ENCODE measurements around the gene SEC14L2. TPM values are rescaled to one million over a fixed set of nuclear protein-coding genes. Genes with fewer than 3 reads are reported as not detected.

SEC14L2 gene
- total RNA-seq, 1 experiment from 2014 or later: 8.2 TPM

DNA sequence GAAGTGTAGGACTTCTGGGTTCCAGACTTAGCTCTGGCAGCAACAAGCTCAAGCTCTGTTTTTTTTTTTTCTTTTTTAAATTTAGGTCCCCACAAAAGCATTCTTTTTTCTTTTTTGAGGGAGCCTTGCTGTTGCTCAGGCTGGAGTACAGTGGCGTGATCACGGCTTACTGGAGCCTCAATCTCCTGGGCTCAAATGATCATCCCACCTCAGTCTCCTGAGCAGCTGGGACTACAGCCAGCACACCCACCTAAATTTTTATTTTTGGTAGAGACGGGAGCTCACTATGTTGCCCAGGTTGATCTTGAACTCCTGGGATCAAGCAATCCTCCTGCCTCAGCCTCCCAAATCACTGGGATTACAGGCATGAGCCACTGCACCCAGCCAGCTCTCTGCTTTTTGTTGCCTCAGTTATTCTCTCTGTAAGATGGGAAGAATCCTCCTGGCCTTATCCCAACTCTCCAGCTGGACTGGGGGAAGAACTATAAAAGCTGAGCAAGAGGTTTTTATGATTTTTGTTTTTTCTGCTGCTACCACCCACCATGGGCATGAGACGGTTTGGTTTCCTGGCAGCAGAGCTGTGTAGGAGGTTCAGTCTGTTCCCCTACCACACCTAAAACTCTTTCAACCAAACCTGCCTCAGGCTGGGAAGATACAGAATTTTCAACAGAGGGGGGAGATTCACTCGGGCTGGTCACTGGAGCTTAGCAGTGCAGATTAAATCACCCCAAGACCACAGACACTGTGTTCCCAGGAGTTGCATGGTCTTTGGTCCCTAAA lies 17.1 kb downstream of the SEC14L2 start:
- H3K4me1 ChIP-seq (ENCODE audit: insufficient read depth, low read length): no peaks in the 10 kb centered on the region
- Mint-ChIP-seq H3K4me1 (peaks cover 0 to 5% of the 10 kb centered on the region in 2 experiments; a peak in 1 of 4 replicates), H3K36me3 (ENCODE audit: insufficient read depth in 1 of 3, low read depth in 3 of 3) (peaks cover 13 to 68% (median 44%) of the 10 kb centered on the region in 3 experiments), H3K9me3 (no peaks in the 10 kb centered on the region), H3K27ac (no peak overlapping the region), H3K4me3 (no peak overlapping the region), H3K27me3 (ENCODE audit: low read depth) (no peaks in the 10 kb centered on the region)
- H2BK5ac ChIP-seq (ENCODE audit: insufficient read length, low read length): no peak overlapping the region
- no peak overlapping the region for H2AK5ac ChIP-seq (ENCODE audit: insufficient read length, low read length)
- no peak overlapping the region for H3K56ac ChIP-seq (ENCODE audit: insufficient read length, low read depth, low read length)
- H3T11ph ChIP-seq (ENCODE audit: low read length): no peak overlapping the region
- H3K4me2 ChIP-seq (ENCODE audit: insufficient read depth, insufficient read length, low read length): no peak overlapping the region
- no peak overlapping the region for H3K18ac ChIP-seq (ENCODE audit: insufficient read length, low read depth, low read length)
- WGBS (ENCODE audit: extremely low coverage, insufficient read length, low lambda C conversion rate): no CpG with 5 or more reads among the region's 5 CpGs
- no peak overlapping the region for H3K23ac ChIP-seq (ENCODE audit: insufficient read length, low read depth, low read length)
- H3K23me2 ChIP-seq (ENCODE audit: insufficient read length, low read depth, low read length, poor library complexity, severe bottlenecking): no peaks in the 10 kb centered on the region
- H4K5ac ChIP-seq (ENCODE audit: insufficient read length, low read depth, low read length): no peak overlapping the region
- no peak overlapping the region for H3K27ac ChIP-seq (ENCODE audit: insufficient read length, low read depth, low read length)
- TF ChIP-seq CTCF (conservative IDR thresholded peaks at IDR 0.05): no peak
- H3K9ac ChIP-seq (ENCODE audit: extremely low read depth, insufficient read length, low read length): no peak overlapping the region
- no peaks in the 10 kb centered on the region for H4K20me1 ChIP-seq (ENCODE audit: control insufficient read depth, insufficient read depth, insufficient read length)
- no peak for DNase-seq
- H4K8ac ChIP-seq (replicated peaks; ENCODE audit: insufficient read length, low read depth, low read length): no peak overlapping the region
- H2AFZ ChIP-seq (ENCODE audit: low read length): no peak overlapping the region
- H2BK12ac ChIP-seq (ENCODE audit: insufficient read length, low read depth, low read length): no peak overlapping the region
- no peaks in the 10 kb centered on the region for H3K9me3 ChIP-seq (ENCODE audit: control insufficient read depth, low read depth, low read length)
- no peak overlapping the region for H2BK20ac ChIP-seq (ENCODE audit: low read depth, low read length, poor library complexity, severe bottlenecking)
- H4K91ac ChIP-seq (ENCODE audit: insufficient read length, low read depth, low read length): no peak overlapping the region
- H2BK15ac ChIP-seq (ENCODE audit: low read depth, low read length): no peak overlapping the region
- H2BK120ac ChIP-seq (ENCODE audit: low read depth, low read length, poor library complexity, severe bottlenecking): no peak overlapping the region
- no peaks in the 10 kb centered on the region for H3K79me1 ChIP-seq (ENCODE audit: insufficient read depth, low read depth, low read length, poor library complexity, severe bottlenecking)
- H3K27me3 ChIP-seq (ENCODE audit: insufficient read depth, low read length): no peaks in the 10 kb centered on the region
- no peak overlapping the region for H3K14ac ChIP-seq (ENCODE audit: insufficient read depth, low read length)
- H3K4ac ChIP-seq (ENCODE audit: low read depth, low read length): no peak overlapping the region
- no peaks in the 10 kb centered on the region for H3K79me2 ChIP-seq (ENCODE audit: insufficient read depth, low read length)
